Astrocyte (in vitro differentiated cells and primary cell): ENCODE results near the gene CPOX. TPM values are rescaled to one million over a fixed set of nuclear protein-coding genes. Genes with fewer than 3 reads are reported as not detected.

ENCODE experiments used
- DNase-seq: peaks from one replicate; pipeline ENCODE4 v3.0.0-alpha.2; 2010; ENCODE audit warnings: low read depth
- FAIRE-seq: peaks from 2 replicates; lab custom pipeline; 2011; peaks lifted over from hg19 to GRCh38; lab: Jason Lieb, UNC
- H2AFZ ChIP-seq: 2 replicates; pipeline ENCODE4 v1.6.0; 2012; ENCODE audit warnings: low read depth, low read length, inconsistent platforms
- H3K27ac ChIP-seq: 2 replicates; pipeline ENCODE4 v1.5.1; 2011; ENCODE audit warnings: low read depth, low read length, inconsistent platforms
- H3K27me3 ChIP-seq: 2 replicates; pipeline ENCODE4 v1.6.0; 2011; ENCODE audit warnings: low read length, inconsistent platforms; ENCODE audit not compliant: insufficient read depth
- H3K36me3 ChIP-seq: 2 replicates; pipeline ENCODE4 v1.5.1; 2011; ENCODE audit warnings: low read length, inconsistent platforms; ENCODE audit not compliant: insufficient read depth
- H3K4me1 ChIP-seq: 2 replicates; pipeline ENCODE4 v1.5.1; 2011; ENCODE audit warnings: low read length, inconsistent platforms; ENCODE audit not compliant: insufficient read depth
- H3K4me2 ChIP-seq: 2 replicates; pipeline ENCODE4 v1.6.0; 2012; ENCODE audit warnings: low read length, inconsistent platforms
- H3K4me3 ChIP-seq: 2 replicates; pipeline ENCODE4 v1.5.1; 2011; ENCODE audit warnings: low read depth, mild to moderate bottlenecking, low read length, inconsistent platforms; ENCODE audit not compliant: insufficient read depth
- H3K79me2 ChIP-seq: 2 replicates; pipeline ENCODE4 v1.6.0; 2012; ENCODE audit warnings: mild to moderate bottlenecking, low read length, inconsistent platforms; ENCODE audit not compliant: insufficient read depth
- H3K9ac ChIP-seq: 2 replicates; pipeline ENCODE4 v1.6.0; 2012; ENCODE audit warnings: mild to moderate bottlenecking, low read length, inconsistent platforms
- H3K9me3 ChIP-seq: 2 replicates; pipeline ENCODE4 v1.5.1; 2012; ENCODE audit warnings: low read depth, mild to moderate bottlenecking, low read length, inconsistent platforms; ENCODE audit not compliant: insufficient read depth
- H4K20me1 ChIP-seq: 2 replicates; pipeline ENCODE4 v1.6.0; 2012; ENCODE audit warnings: low read length, inconsistent platforms; ENCODE audit not compliant: insufficient read depth
- H3K27ac Mint-ChIP-seq: one replicate; pipeline ENCODE4 v1.8.0; 2021; ENCODE audit warnings: mild to moderate bottlenecking, mixed read lengths; ENCODE audit not compliant: unreplicated experiment
- H3K27me3 Mint-ChIP-seq: one replicate; pipeline ENCODE4 v1.8.0; 2021; ENCODE audit warnings: low read depth, mixed read lengths; ENCODE audit not compliant: unreplicated experiment
- H3K36me3 Mint-ChIP-seq: one replicate; pipeline ENCODE4 v1.8.0; 2021; ENCODE audit warnings: low read depth, mixed read lengths; ENCODE audit not compliant: unreplicated experiment
- H3K4me1 Mint-ChIP-seq: one replicate; pipeline ENCODE4 v1.8.0; 2021; ENCODE audit warnings: low read depth, mixed read lengths; ENCODE audit not compliant: unreplicated experiment
- H3K4me3 Mint-ChIP-seq: one replicate; pipeline ENCODE4 v1.8.0; 2021; ENCODE audit warnings: mild to moderate bottlenecking, moderate library complexity, mixed read lengths; ENCODE audit not compliant: unreplicated experiment
- H3K9me3 Mint-ChIP-seq: one replicate; pipeline ENCODE4 v1.8.0; 2021; ENCODE audit warnings: mild to moderate bottlenecking, mixed read lengths; ENCODE audit not compliant: unreplicated experiment
- CTCF ChIP-seq: IDR thresholded peaks from 2 replicates; pipeline ENCODE4 v1.5.1; 2011; ENCODE audit warnings: low read depth, mild to moderate bottlenecking, inconsistent platforms, low read length, moderate library complexity; ENCODE audit not compliant: insufficient read depth
- EZH2 ChIP-seq: IDR thresholded peaks from 2 replicates; pipeline ENCODE4 v1.6.1; 2012; ENCODE audit warnings: mild to moderate bottlenecking, low read length, inconsistent platforms; ENCODE audit not compliant: insufficient read depth
- total RNA-seq: library from RNA; stranded (reverse); gene quantifications from 2 replicates; pipeline ENCODE4 v1.2.1, GENCODE V29; 2021

Gene CPOX
- total RNA-seq, 1 donor from 2014 or later = 23.7 TPM

GRCh38 chr3:98558100-98558827 is 35.1 kb downstream of the CPOX start:
- Histone ChIP-seq H3K4me3 (no peak overlapping the region), H3K27ac (no peak overlapping the region), H4K20me1 (no peaks in the 10 kb centered on the region), H3K27me3 (peaks cover 4% of the 10 kb centered on the region), H3K9me3 (no peaks in the 10 kb centered on the region), H3K9ac (no peak overlapping the region), H3K79me2 (no peaks in the 10 kb centered on the region), H3K36me3 (no peaks in the 10 kb centered on the region), H2AFZ (no peak overlapping the region), H3K4me1 (no peaks in the 10 kb centered on the region), H3K4me2 (no peak overlapping the region)
- Mint-ChIP-seq H3K36me3 (no peaks in the 10 kb centered on the region), H3K9me3 (no peaks in the 10 kb centered on the region), H3K27me3 (no peaks in the 10 kb centered on the region), H3K4me1 (peaks cover 10% of the 10 kb centered on the region), H3K27ac (no peak overlapping the region), H3K4me3 (no peak overlapping the region)
- DNase-seq = no peak
- no peak for FAIRE-seq
- TF ChIP-seq EZH2 = no peak
- TF ChIP-seq CTCF = no peak

GRCh38 chr3:98557324-98558010 is 35.9 kb downstream of the CPOX start:
- no peak overlapping the region for H2AFZ ChIP-seq
- TF ChIP-seq EZH2 = no peak
- no peak for TF ChIP-seq CTCF
- H3K4me3 ChIP-seq = no peak overlapping the region
- DNase-seq (no peak), FAIRE-seq (peak; percentile 17)
- no peaks in the 10 kb centered on the region for H3K79me2 ChIP-seq
- H3K4me2 ChIP-seq = no peak overlapping the region
- H3K36me3 Mint-ChIP-seq = no peaks in the 10 kb centered on the region
- no peak overlapping the region for H3K4me3 Mint-ChIP-seq
- H3K9ac ChIP-seq = no peak overlapping the region
- H3K36me3 ChIP-seq = no peaks in the 10 kb centered on the region
- no peaks in the 10 kb centered on the region for H3K4me1 ChIP-seq
- no peak overlapping the region for H3K27ac Mint-ChIP-seq
- H3K27me3 Mint-ChIP-seq = no peaks in the 10 kb centered on the region
- no peaks in the 10 kb centered on the region for H3K9me3 ChIP-seq
- peaks cover 4% of the 10 kb centered on the region for H3K27me3 ChIP-seq
- H3K9me3 Mint-ChIP-seq = no peaks in the 10 kb centered on the region
- peaks cover 7% of the 10 kb centered on the region for H3K4me1 Mint-ChIP-seq
- peak overlapping the region; percentile 23 for H3K27ac ChIP-seq
- H4K20me1 ChIP-seq = no peaks in the 10 kb centered on the region
